Caki2 (cell line): ENCODE results near the gene IMPG2. TPM values are rescaled to one million over a fixed set of nuclear protein-coding genes. Genes with fewer than 3 reads are reported as not detected.
A peak's percentile ranks its signal among the peaks of the same experiment; 100 is the strongest.

ENCODE experiments used
- DNase-seq: peaks from one replicate; pipeline ENCODE4 v3.0.0-alpha.2; 2015; ENCODE audit warnings: low read depth
- in situ Hi-C: cut with HindIII; loops from 2 replicates; pipeline ENCODE4 v1.10.0; 2016; ENCODE audit warnings: low sequenced_read_pairs, low pct_unique_long_range_greater_than_20kb, mixed read lengths
- total RNA-seq: library from RNA; depleted of rRNA; stranded (reverse); fragments of >200 nt; shearing (Covaris generic); gene quantifications from 2 replicates; pipeline ENCODE4 v1.2.3, GENCODE V29; 2014; ENCODE audit warnings: low replicate concordance; rRNA removed

IMPG2 gene
- total RNA-seq, 1 experiment from 2014 or later: under 0.01 TPM

GRCh38 chr3:101203411-101203810 lies 117.0 kb downstream of the IMPG2 start:
- in situ Hi-C loops: no loop called here
- DNase-seq: no peak

DNA sequence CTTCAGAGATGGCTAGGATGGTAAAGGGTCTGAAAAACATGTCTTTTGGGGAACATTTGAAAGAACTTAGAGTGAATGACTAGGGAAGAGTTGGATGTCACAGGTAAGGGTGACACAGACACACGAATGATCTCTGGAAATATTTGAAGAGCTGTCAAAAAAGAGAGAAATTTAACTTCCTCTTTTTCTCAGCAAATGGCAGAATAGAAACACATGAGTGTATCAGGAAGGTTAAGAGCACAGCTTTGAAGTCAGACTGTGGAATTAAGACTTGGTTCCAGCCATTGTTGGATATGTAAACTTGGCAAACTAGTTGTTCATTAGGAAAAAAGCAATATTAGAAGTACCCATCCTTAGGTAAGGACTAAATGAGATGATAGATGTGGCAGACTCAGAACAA lies 117.7 kb downstream of the IMPG2 start:
- DNase-seq: no peak
- in situ Hi-C loops: no loop called here

DNA sequence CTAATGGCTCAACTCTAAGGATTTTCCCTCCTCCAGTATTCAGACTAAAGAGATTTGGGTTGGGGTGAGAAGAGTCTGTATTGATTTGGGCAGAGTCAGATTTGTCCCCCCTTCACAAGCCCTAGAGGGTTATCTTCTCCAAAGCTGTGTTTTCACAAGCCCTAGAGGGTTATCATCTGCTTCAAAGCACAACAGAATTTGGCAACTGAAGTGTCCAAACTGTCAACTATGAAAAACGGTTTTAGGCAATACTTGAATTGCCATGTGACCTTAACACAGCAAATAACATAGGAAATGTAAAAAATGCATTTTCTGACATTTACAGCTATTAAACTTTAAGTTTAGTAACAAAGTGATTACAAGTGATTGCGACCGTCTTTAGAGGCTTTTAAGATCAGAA lies 119.9 kb downstream of the IMPG2 start:
- in situ Hi-C loops: no loop called here
- no peak for DNase-seq

- peak; percentile 61 for DNase-seq
- in situ Hi-C loops: no loop called here
Observed at GRCh38 chr3:101195951-101196713, 124.2 kb downstream of the IMPG2 start.

GRCh38 chr3:101194392-101194791 lies 126.0 kb downstream of the IMPG2 start:
- no peak for DNase-seq
- in situ Hi-C loops: no loop called here

- in situ Hi-C loops: no loop called here
- no peak for DNase-seq
Observed at GRCh38 chr3:101193957-101194356, 126.4 kb downstream of the IMPG2 start.

DNA sequence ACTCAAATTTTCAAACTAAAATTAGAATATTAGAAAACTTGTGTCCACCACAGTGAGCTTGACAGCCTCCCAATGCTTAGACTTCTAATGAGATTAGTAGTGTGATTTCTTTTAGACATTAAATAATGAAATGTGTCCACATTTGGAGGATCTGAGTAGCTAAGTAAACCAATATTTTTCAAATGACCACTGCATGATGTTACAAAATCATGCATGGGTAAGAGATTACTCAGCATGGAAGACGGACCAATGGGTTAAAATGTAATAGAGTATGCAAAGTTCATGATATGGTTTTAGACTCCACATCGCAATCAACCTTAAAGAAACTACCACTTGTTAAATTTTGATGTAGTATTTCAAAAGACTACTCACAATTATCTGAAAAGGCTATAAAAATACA lies 130.6 kb downstream of the IMPG2 start:
- in situ Hi-C loops: no loop called here
- peak; percentile 28 for DNase-seq

DNA sequence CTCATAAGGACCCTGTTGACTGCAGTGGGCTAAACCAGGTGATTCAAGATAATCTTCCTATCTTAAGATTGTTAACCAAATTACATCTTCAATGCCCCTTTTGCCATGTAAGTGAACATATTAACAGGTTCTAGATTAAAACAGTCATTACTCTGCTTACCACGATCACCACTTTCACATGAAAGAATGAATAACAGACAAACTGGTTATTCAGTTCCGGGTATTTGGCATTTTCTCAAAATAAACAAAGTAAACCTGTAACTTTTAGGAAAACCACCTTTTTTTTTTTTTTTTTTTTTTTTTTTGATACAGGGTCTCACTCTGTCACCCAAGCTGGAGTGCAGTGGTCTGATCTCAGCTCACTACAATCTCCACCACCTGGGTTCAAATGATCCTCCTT lies 131.2 kb downstream of the IMPG2 start:
- in situ Hi-C loops: no loop called here
- peak; percentile 16 for DNase-seq

- in situ Hi-C loops: no loop called here
- DNase-seq: no peak
Observed at GRCh38 chr3:101185341-101185740, 135.0 kb downstream of the IMPG2 start.

GRCh38 chr3:101184111-101184510 lies 136.3 kb downstream of the IMPG2 start:
- in situ Hi-C loops: no loop called here
- peak; percentile 42 for DNase-seq

GRCh38 chr3:101183151-101183550 lies 137.2 kb downstream of the IMPG2 start:
- no peak for DNase-seq
- in situ Hi-C loops: no loop called here

DNA sequence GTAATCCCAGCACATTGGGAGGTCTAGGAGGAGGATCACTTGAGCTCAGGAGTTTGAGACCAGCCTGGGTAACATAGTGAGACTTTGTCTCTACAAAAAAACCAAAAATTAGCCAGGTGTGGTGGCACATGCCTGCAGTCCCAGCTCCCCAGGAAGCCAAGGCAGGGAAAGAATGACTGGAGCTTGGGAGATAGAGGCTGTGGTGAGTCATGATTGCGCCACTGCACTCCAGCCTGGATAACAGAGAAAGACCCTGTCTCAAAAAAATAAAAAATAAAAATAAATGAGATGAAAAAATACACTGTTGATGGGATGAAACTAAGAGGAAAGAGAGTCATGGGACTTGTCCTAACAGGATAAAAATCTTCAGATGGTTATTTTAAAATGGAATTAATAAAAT lies 137.6 kb downstream of the IMPG2 start:
- no peak for DNase-seq
- in situ Hi-C loops: no loop called here

DNA sequence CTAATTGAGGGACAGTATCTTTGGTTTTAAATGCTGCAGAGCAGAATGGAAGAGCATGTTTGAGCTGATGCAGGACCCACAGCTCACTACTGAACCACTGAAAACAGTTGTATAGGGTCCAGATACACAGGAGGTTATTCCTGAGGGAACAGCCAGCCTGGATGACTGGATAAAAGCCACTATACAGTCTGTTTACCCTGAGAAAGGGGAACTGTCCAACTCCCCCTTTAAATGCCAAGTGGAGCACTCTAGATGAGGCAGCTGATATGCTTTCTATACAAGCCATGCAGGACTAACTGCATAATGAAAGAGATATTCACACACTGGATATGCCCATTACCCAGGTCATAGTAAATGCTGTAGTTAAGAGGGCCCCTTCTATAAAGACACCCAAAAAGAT lies 138.6 kb downstream of the IMPG2 start:
- DNase-seq: no peak
- in situ Hi-C loops: no loop called here

GRCh38 chr3:101179637-101180036 lies 140.7 kb downstream of the IMPG2 start:
- in situ Hi-C loops: no loop called here
- DNase-seq: no peak

- DNase-seq: no peak
- in situ Hi-C loops: no loop called here
Observed at GRCh38 chr3:101177577-101177976, 142.8 kb downstream of the IMPG2 start.

Other genes starting within 250 kb of the IMPG2 start
- gene SENP7, start 192.6 kb upstream of the IMPG2 start, total RNA-seq: 1.2 and 2.7 TPM in 2 replicates
- gene TRMT10C, start 241.3 kb upstream of the IMPG2 start, total RNA-seq: 21.3 and 31.7 TPM in 2 replicates